HUES6 (cell line): ENCODE results near the gene RNF39.

Source experiments
- H3K27ac ChIP-seq: 2 replicates; pipeline ENCODE4 v1.7.0; 2013; ENCODE audit warnings: low read depth, mild to moderate bottlenecking, low read length, inconsistent platforms
- H3K27me3 ChIP-seq: 2 replicates; pipeline ENCODE4 v1.6.1; 2013; ENCODE audit warnings: low read length; ENCODE audit not compliant: control insufficient read depth, insufficient read depth
- H3K36me3 ChIP-seq: 2 replicates; pipeline ENCODE4 v1.6.1; 2013; ENCODE audit warnings: low read length; ENCODE audit not compliant: control insufficient read depth, insufficient read depth
- H3K4me1 ChIP-seq: 2 replicates; pipeline ENCODE4 v1.6.1; 2013; ENCODE audit warnings: low read length; ENCODE audit not compliant: control insufficient read depth, insufficient read depth
- H3K4me3 ChIP-seq: 2 replicates; pipeline ENCODE4 v1.5.1; 2013; ENCODE audit warnings: low read depth, low read length
- H3K9ac ChIP-seq: one replicate; pipeline ENCODE4 v1.6.1; 2013; ENCODE audit warnings: mild to moderate bottlenecking, low read length
- H3K9me3 ChIP-seq: 2 replicates; pipeline ENCODE4 v1.6.1; 2013; ENCODE audit warnings: low read depth, low read length; ENCODE audit not compliant: control insufficient read depth, insufficient read depth

The RNF39 gene

GRCh38 chr6:30092852-30093543 is 17.4 kb upstream of the RNF39 start:
- H3K27me3 ChIP-seq = peaks cover 39% of the 10 kb centered on the region
- peaks cover 12% of the 10 kb centered on the region; the same call in 1 of the 2 replicates for H3K4me1 ChIP-seq
- H3K36me3 ChIP-seq = no peaks in the 10 kb centered on the region
- no peak overlapping the region for H3K9ac ChIP-seq
- H3K27ac ChIP-seq = no peak overlapping the region
- H3K4me3 ChIP-seq = no peak overlapping the region
- H3K9me3 ChIP-seq = no peaks in the 10 kb centered on the region

GRCh38 chr6:30091577-30092381 is 16.2 kb upstream of the RNF39 start:
- Histone ChIP-seq H3K4me1 (peaks cover 12% of the 10 kb centered on the region; the same call in 1 of the 2 replicates), H3K9me3 (peaks cover 5% of the 10 kb centered on the region; the same call in 1 of the 2 replicates), H3K27ac (no peak overlapping the region), H3K36me3 (no peaks in the 10 kb centered on the region), H3K4me3 (no peak overlapping the region), H3K27me3 (peaks cover 26% of the 10 kb centered on the region), H3K9ac (no peak overlapping the region)

- Histone ChIP-seq H3K9me3 (peaks cover 6% of the 10 kb centered on the region; the same call in 1 of the 2 replicates), H3K9ac (no peak overlapping the region), H3K4me1 (peaks cover 8% of the 10 kb centered on the region; the same call in 1 of the 2 replicates), H3K27ac (no peak overlapping the region), H3K36me3 (no peaks in the 10 kb centered on the region), H3K4me3 (no peak overlapping the region), H3K27me3 (peaks cover 11% of the 10 kb centered on the region)
Measured at GRCh38 chr6:30087876-30088275, 12.3 kb upstream of the RNF39 start.

GRCh38 chr6:30077218-30077617 is 1.6 kb upstream of the RNF39 start:
- Histone ChIP-seq H3K4me1 (peaks cover 20% of the 10 kb centered on the region), H3K4me3 (no peak overlapping the region), H3K36me3 (no peaks in the 10 kb centered on the region), H3K9ac (no peak overlapping the region), H3K27ac (no peak overlapping the region), H3K27me3 (peaks cover 80% of the 10 kb centered on the region), H3K9me3 (no peaks in the 10 kb centered on the region)

GRCh38 chr6:30075790-30076732 is 492 bp upstream of the RNF39 start:
- no peak overlapping the region for H3K27ac ChIP-seq
- peaks cover 26% of the 10 kb centered on the region for H3K4me1 ChIP-seq
- no peaks in the 10 kb centered on the region for H3K9me3 ChIP-seq
- no peaks in the 10 kb centered on the region for H3K36me3 ChIP-seq
- peak overlapping the region; percentile 77 for H3K4me3 ChIP-seq
- peak overlapping the region; percentile 2 for H3K9ac ChIP-seq
- H3K27me3 ChIP-seq = peaks cover 92% of the 10 kb centered on the region

- Histone ChIP-seq H3K9ac (no peak overlapping the region), H3K4me1 (peaks cover 29% of the 10 kb centered on the region), H3K27ac (no peak overlapping the region), H3K27me3 (peaks cover 97% of the 10 kb centered on the region), H3K36me3 (0 out of 2 replicates have a peak, but pooled peaks cover 3% of the 10 kb centered on the region), H3K9me3 (no peaks in the 10 kb centered on the region), H3K4me3 (peak overlapping the region; percentile 77)
Measured at GRCh38 chr6:30074331-30075093, 1.1 kb downstream of the RNF39 start.

- Histone ChIP-seq H3K4me1 (peaks cover 29% of the 10 kb centered on the region), H3K9me3 (no peaks in the 10 kb centered on the region), H3K9ac (no peak overlapping the region), H3K4me3 (peak overlapping the region; percentile 77), H3K27ac (no peak overlapping the region), H3K27me3 (peaks cover 88% of the 10 kb centered on the region), H3K36me3 (0 out of 2 replicates have a peak, but pooled peaks cover 3% of the 10 kb centered on the region)
Measured at GRCh38 chr6:30073489-30074235, 1.9 kb downstream of the RNF39 start.

GRCh38 chr6:30071858-30072257 is 3.7 kb downstream of the RNF39 start:
- Histone ChIP-seq H3K4me3 (peak overlapping the region; percentile 43), H3K27me3 (peaks cover 70% of the 10 kb centered on the region), H3K9ac (no peak overlapping the region), H3K9me3 (no peaks in the 10 kb centered on the region), H3K4me1 (peaks cover 33% of the 10 kb centered on the region), H3K27ac (no peak overlapping the region), H3K36me3 (0 out of 2 replicates have a peak, but pooled peaks cover 3% of the 10 kb centered on the region)

GRCh38 chr6:30071081-30071818 is 4.3 kb downstream of the RNF39 start:
- Histone ChIP-seq H3K4me1 (peaks cover 27% of the 10 kb centered on the region), H3K9ac (no peak overlapping the region), H3K27me3 (peaks cover 64% of the 10 kb centered on the region), H3K27ac (no peak overlapping the region), H3K4me3 (peak overlapping the region; percentile 43), H3K36me3 (0 out of 2 replicates have a peak, but pooled peaks cover 3% of the 10 kb centered on the region), H3K9me3 (no peaks in the 10 kb centered on the region)
